SK-N-DZ (cell line): ENCODE data around the gene ZCCHC24.

Experiments used
- DNase-seq: peaks from one replicate; pipeline ENCODE4 v3.0.0-alpha.2; 2015; ENCODE audit warnings: low spot score

The ZCCHC24 gene

DNA sequence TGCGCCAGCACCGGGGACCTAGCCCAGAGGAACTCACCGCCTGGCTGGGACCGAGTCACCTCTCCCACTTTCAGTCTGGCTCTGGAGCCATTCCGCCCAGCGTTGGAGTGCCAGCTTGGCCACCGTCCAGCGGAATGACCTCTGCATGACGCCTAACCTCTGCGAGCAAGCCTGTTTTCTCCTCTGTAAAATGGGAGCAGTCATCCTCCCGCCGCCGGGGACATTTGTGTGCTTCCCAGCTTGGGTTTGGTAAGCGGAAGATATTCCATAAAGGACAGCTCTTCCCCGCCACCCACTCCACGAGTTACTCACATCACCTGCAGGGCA lies 1.3 kb upstream of the ZCCHC24 start:
- DNase-seq = no peak

DNA sequence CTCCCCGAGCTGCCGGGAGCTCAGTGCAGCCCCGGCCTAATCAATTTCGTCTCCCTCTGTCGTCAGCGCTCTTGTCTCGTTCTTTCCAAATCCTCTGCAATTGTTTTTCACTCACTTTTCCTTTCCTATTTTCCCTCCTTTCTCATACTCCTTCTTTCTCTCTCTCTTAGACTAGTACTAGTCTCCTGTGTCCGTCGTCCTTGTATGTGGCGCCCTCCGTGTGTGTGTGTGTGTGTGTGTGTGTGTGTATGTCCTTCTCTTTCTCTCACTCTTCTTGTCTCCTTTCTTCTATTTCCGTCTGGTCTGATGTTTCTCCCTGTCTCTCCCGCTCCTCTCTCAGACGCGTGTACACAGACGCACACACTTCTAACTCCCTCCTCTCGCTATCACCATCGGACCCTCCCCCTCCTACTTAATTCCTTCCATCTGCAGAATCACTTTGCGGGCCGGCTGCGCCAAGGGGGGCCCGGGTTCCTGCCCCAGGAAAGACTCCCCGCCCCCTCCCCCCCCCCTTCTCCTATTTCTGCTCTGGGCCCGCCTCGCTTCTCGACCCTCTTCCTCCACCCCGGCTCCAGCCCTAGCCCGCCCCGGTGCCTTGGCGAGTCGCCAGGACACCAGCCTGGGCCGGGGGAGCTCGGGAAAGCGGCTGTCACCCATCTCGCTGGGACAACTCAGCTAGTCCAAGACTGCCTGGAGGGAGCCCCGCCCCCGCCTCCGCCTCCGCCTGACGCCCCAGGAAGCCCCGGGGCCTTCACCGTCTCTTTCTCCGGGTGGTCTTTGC lies 743 bp upstream of the ZCCHC24 start:
- peak; percentile 71 for DNase-seq

DNA sequence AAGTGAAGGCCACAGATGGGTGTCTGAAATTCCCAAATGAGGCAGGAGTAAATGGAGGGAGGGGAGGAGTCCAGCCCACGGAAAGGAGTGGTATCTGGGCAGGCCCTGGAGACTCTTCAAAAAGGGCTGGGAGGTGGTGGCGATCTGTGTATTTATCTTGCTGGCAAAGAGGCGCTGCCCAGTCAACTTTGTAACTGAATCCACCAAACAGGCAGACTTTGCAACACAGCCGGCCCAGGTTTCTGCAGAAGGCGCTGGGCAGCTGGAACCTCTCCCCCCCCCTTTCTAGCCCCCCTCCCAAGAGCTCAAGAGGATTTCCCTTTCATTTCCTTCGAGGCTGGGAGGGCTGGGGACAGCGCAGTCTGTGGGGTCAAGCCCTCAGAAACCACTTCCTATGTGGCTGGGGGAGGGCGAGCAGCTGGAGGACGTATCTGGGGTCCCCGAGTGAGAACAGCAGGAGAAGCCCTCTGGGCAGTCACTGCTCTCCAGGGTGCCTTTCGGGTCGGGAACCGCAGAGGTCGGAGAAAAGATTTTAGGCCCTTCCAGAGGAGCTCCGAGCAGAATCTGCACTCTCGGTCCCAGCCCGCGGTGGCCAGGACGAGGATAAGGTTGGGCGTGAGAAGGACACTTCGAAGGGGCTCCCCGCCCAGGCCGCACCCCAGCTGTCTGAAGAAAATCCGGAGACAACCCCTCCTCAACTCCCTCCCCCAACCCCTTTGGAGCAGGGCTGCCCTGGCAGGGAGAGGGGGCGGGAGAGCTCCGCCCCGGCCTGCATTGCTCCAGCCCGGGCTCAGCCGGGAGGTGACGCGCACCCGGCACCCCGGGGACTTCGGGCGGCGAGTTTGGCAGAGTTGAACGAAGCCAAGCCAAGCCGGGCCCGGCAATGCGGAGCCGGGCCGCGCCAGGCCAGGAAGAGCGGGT lies 965 bp downstream of the ZCCHC24 start:
- no peak for DNase-seq

DNA sequence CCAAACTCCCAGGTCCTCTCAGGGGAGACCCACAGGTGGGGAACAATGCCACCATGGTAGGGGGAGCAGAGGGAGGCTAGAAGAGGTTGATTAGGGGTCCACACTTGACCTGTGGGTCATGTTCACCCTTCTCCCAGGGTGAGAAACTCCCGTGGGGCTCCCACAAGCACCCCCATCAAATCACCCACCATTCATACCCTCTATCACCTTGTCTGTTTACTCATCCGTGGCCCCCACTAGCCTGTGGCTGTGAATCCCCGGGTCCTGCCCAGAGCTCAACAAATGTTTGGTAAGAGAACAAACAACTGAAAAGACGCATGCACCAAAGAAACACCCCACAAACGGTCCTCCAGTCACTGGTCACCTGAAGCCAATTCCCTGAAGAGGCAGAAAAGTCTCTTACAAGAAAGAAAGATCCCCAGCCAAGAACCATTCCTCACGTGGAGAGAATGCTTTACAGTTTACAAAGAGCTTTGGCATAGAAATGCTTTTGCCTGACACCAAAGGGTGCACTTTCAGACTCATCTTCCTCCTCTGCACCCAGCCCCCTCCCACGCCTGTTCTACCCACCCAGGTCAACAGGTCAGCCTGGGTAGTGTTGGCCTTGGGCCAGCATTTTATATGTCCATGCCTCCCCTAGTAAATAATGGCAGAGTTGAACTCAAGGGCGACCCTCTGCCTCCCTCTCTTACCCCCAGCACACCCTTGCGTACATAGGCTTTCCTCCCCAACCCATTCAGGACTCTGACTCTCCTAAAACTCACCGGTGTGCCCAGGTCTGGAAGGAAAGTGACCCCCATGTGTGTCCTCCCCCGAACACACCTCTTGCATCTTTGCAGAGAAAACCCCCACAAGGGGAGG lies 1.9 kb downstream of the ZCCHC24 start:
- DNase-seq = no peak

DNA sequence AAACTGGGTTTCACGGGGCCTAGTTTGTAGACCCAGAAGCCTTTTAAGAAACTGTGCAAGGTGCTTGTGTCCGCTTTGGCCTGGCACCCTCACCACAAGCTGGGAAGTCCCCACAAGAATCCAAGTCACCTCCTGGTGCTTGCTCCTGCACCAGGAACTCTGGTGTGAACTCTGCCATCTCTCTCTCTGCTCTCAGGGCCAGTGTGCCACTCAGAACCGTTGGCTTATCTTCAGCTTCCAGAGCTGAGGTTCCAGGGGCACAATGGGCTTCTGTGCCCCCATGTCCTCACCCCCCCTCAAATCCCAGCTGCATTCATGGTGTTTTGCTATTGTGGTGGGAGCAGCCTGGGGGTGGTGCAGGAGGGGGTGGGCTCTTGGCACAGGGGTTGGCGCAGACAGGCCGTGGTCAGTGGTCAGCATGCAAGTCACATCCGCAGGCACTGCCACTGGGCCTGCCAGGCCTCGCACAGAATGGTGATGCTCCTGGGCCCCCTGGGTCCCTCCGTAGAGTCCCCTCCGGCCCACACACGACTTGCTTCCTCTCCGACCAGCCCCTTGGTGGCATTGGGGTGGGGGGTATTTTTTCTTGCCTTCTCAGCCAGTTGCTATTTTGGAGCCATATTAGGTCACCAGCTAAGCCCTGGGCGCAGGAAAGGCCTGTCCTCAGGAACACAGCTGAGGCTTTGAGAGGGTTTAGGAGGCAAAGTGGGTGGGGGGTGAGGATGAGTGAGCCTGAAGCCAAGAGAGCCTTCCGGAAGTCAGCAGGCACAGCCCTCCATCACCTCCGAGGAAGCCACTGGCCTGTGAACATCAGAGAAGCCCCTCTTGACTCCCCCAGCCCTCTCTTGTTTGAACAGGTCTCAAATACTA lies 3.0 kb downstream of the ZCCHC24 start:
- DNase-seq = no peak

DNA sequence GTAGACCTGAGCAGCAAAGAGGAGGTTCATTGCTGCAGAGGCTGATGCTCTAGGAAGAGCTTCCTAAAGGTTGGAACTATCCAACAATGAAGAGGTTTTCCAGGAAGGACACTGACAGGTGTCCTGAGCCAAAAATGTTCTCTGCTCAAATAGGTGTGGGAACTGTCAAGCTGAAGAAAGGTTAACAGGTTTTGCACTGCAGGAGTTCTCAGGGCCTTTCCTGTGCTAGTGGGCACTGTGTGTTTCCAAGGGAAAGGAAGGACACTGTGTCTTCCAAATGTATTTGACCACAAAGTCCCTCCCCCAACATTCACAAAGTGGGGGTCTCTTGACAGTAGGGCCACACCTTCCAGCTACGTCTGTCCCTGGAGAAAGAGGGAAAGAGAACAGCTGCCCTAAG lies 4.0 kb downstream of the ZCCHC24 start:
- DNase-seq = no peak

DNA sequence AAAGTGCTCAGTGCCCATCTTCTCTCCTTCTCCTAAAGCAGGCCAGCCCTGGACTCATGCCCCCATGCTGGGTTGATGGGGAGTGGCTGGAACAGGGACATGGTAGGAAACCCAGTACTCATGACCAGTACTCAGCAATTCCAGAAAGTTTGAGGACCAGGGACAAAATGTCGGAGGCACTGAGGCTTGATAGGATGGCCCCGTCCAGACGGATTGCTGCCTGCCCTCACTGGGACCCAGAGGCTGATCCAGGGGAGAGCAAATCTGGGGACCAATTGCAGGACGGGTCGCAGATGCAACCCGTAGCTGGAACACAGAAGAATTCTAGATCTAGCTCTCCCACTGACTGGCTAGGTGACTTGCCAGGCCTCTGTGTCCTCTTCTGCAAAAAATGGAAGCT lies 5.1 kb downstream of the ZCCHC24 start:
- DNase-seq = no peak

DNA sequence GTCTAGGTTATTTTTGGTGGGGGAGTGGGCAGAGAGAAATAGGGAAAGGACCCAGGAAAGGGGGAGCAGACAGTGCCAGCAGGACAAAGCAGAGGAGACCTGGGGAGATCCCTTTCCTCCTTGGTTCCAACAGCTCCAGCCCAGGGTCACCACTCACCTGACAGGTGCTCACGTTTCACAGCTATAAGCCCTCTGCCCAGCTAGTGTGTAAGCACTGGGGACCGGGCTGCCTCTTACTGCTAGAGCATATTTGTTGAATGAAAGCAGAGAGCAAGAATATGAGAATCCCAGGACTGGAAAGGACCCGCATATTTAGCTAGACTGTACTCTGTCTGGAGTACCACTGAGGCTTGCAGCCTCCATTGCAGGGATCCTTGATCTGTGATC lies 6.7 kb downstream of the ZCCHC24 start:
- DNase-seq = no peak

DNA sequence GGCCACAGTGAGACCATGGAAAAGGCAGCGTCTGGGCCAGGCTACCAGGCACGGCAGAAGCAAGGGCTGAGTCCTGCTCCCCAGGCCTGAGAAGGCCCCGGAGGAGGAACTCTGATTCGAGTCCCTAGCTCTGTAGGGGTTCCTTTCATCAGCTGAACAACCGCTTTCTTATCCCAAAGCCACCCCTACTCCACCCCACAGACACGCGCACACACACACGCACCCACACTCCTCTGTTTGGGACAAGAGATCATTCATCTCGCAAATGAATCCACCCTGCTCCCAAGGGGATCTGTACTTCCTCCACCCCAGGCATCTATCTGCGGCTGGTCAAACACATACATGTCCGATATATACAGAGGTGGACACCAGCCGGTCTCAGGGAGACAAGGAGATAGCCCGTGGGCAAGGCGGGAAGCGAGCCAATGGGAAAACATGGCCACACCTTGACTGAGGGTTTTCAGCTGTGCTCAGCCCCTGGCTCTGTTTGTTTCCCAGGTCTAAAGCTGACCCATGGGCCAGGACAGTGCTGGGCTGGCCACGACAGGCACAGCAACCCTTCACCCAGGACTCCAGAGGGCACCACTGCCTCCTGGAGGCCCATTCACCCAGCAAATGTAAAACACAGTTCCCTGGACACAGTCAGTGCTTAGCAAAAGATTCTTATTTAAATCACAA lies 7.3 kb downstream of the ZCCHC24 start:
- no peak for DNase-seq

DNA sequence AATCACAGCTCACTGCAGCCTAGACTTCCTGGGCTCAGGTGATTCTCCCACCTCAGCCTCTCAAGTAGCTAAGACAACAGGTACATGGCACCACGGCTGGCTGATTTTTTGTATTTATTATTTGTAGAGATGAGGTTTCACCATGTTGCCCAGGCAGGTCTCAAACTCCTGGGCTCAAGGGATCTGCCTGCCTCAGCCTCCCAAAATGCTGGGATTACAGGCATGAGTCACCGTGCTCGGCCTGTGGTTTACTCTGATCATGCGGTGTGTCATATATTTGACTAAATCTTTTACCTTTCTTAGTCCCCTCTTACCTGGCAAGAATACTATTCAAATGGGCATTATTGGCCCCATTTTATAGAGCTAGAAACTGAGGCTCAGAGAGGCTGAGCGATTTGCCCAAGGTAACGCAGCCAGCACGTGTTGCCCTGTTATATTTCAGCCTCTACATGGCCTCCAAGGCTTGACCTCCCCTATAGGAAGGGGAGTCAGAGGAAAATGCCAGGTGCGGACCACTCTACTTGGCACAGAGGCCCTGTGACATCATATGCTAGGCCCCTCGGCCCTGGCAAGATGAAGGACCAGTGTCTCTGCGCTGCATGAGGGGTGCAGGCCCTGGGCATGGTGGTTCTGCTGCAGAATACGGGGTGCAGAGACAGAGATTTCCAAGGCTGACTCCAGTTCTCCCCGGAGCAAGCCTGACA lies 8.2 kb downstream of the ZCCHC24 start:
- DNase-seq = no peak

DNA sequence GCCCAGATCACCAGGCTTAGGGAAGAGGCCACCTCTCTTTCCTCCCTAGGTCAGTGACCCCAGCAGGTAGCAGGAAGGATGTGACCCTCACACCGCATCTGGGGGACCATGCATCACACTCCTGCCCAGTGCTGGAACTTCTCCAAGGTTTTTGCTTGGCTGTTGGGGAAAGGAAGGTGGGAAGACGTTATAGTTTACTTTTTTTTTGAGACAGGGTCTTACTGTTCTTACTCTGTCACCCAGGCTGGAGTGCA lies 8.6 kb downstream of the ZCCHC24 start:
- no peak for DNase-seq

DNA sequence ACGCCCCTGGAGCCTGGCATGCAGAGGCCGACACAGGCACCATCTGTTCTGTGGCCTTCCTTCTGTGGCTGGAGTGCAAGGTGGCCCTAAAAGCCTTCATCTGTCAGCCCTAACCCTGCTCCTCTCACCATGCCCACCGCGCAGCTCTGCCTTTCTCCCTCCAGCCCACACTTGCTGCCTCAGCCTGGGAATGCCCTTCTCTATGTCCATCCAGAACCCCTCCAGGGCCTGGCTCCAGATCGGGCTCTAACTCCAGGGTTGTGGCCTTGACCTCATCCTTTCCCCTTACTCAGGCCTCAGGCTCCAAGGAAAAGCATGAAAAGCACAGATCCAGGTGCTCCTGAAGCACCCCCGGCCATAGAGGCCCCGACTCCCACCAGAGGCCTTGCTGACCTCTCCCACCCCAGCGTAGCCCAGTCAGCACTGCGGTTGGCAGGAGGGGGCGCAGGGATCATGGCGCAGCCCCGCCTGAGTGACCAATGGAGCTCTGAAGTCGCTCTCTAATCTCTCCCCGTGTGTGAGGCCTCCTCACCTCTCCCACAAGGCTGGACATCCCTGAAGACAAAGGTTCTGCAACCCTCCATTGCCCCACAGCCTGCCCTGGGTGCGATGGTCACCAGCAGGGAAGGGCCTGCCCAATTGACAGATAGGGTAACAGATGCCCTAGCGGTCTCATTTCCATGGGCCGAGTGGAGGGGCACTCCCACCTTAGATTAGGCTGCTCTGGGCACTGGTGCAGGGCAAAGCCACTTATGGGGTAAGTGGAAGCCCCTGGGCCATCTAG lies 9.2 kb downstream of the ZCCHC24 start:
- no peak for DNase-seq

DNA sequence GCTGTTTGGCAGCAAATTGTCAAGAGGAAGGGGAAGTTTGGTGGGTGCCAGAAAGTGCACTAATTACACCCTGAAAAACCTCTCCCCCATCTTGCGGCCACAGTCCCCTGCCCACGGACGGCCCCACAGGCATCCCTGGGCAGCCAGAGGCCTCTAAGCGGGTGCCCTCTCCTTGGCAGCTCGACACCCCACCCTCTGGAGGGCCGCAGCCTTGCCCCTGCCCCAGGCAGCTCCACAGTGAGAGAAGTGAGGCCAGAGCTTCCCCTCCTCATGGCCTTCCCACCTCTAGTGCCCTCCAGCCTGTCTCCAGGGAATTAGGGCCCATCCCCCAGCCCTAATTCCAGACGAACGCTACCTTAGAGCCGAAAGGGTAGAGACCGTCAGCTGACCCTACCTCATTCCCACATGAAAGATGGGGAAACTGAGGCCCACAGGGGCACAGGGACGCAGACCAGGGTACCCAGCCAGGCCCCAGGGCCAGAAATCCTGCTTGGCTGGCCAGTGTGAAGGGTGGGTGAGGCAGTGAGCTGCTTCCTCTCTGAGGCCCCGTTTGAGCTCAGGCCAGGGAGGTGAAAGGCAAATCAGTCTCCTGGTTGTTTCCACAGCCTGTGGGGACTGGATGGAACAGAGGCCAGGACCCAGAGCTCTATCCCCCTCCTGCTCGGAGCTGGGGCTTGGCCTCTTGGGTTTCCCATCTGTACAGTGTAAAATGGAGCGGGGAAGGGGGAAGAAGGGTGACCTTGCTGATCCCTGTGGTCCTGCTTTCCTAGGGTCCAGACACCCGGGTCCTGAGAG lies 10.0 kb downstream of the ZCCHC24 start:
- DNase-seq = no peak

DNA sequence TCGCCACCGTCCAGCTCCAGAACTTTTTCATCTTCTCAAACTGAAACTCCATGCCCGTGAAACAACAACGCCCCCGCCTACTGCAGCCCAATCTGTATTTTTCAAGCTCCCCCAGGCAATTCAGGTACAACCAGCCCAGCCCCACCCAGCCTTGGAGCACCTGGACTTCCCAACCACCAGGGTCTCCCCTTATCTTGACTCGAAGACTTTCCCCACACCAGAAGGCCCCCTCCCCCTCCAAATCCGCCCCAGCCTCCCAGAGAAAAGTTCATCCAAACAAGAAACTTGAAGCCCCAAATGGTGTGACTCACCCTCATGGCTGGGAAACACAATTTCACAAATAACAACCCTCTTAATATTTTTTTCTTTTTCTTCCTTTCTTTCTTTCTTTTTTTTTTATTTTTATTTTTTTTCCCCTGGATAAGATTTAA lies 10.6 kb downstream of the ZCCHC24 start:
- DNase-seq = no peak

DNA sequence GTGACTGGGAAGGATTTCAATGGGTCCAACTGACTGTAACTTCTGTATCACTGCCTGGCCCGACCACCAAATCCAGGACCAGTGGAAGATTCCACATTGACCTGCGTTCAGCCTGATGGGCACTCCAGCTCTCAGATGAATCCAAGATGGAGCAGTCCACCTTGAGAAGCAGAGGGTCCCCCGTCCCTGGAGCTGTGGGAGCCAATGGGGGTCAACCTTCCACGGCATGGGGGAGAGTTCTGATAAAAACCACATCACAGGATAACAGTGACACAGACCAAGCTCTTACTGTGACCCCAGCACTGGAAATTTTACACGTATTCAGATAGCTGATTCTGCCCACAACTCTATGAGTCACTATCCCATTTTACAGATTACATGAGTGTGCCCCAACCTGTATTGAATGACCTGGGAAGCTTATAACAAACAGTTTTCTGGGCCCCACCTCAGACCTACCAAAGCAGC lies 11.2 kb downstream of the ZCCHC24 start:
- DNase-seq = no peak

DNA sequence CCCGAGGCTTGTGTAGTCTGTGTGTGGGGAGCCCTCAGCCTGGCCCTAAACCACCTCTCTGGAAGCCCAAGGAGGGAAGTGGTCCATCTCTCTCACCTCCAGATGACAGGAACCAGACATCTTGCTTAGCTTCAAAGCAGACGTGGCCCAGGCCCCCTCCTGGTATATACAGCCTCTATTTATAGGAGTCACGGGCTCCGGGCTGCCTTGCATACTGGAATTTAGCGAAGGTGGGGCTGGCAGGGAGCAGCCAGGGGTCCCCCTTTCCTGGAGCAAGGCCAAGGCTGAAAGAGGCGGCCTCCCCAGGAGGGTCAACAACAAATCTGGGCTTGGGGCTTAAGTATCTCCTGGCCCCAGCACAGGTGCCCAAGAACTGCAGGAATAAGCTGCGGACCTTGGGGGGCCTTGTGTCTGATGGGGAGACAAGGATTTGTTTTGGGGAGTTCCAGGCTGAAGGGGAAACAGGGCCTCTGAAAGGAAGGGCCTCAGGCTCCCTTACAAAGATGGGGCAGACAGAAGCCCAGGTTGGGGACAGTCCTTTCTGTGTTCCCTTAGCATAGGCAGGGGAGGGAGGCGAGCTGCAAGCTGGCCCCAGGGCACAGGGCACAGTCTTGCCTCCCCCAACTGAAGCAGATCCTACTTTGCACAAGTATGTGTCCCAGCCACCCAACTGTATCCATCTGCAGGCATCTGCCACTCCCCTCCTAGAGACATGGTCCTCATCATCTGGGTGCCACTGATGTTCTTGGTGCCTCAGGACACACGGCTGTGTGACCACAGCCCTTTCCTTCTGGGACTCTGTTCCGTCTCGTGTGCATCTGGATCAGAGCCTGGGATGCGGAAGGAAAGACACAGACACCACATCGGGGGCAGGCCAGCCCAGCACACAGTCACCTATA lies 11.9 kb downstream of the ZCCHC24 start:
- DNase-seq = no peak
